H1 (cell line): Measurements from ENCODE around the gene CENPB. TPM values are rescaled to one million over a fixed set of nuclear protein-coding genes. Genes with fewer than 3 reads are reported as not detected.

Experiments used
- CHD7 ChIP-seq: fragments of 300-600 bp; sonication (generic); IDR thresholded peaks from 2 replicates; pipeline ENCODE4 v1.7.1; 2012; ENCODE audit warnings: low read length, moderate library complexity, mild to moderate bottlenecking, inconsistent platforms; ENCODE audit not compliant: insufficient replicate concordance
- GTF2F1 ChIP-seq: IDR thresholded peaks from 2 replicates; pipeline ENCODE4 v1.6.1; 2012; ENCODE audit warnings: low read depth, low read length, improper control_type of control experiment, borderline replicate concordance
- HDAC2 ChIP-seq, 2 experiments: fragments of 300-600 bp in 1 of 2; sonication (generic) in 1 of 2; IDR thresholded peaks; 2 replicates each; pipeline ENCODE4 v1.6.1; 2011 to 2012; ENCODE audit warnings: low read depth in 2 of 2, low read length in 2 of 2, mild to moderate bottlenecking in 2 of 2, moderate library complexity in 2 of 2, borderline replicate concordance in 1 of 2, inconsistent platforms in 1 of 2
- RAD21 ChIP-seq, 2 experiments: IDR thresholded peaks in 1 of 2; conservative IDR thresholded peaks in 1 of 2; 2 replicates each; pipeline ENCODE4 v1.6.1; 2011; ENCODE audit warnings: low read depth in 2 of 2, low read length in 2 of 2, improper control_type of control experiment in 1 of 2, inconsistent platforms in 1 of 2, mild to moderate bottlenecking in 1 of 2, moderate library complexity in 1 of 2
- RXRA ChIP-seq: IDR thresholded peaks from 2 replicates; pipeline ENCODE4 v1.6.1; 2011; ENCODE audit warnings: low read depth, mild to moderate bottlenecking, low read length, moderate library complexity; ENCODE audit not compliant: insufficient read depth
- SAP30 ChIP-seq: fragments of 300-600 bp; sonication (generic); IDR thresholded peaks from 2 replicates; pipeline ENCODE4 v1.7.1; 2012; ENCODE audit warnings: low read length, moderate library complexity, mild to moderate bottlenecking, inconsistent platforms; ENCODE audit not compliant: insufficient read depth, insufficient replicate concordance
- polyA plus RNA-seq, 7 experiments: library from polyadenylated mRNA; depleted of rRNA in 3 of 7; stranded (reverse) in 5 of 7; unstranded in 2 of 7; fragments of >200 nt in 5 of 7; fragments of 200-250 nt in 2 of 7; gene quantifications; 1 replicate in 5 of 7; 2 replicates in 1 of 7; 4 replicates in 1 of 7; pipeline versions ENCODE4 v1.2.1 to v1.2.3, GENCODE V29; 2011 to 2013; ENCODE audit warnings: missing spikeins in 2 of 7, mixed read lengths in 2 of 7
- total RNA-seq: library from RNA; stranded (reverse); fragmentation: NEBNext Ultra II Directional; extraction: Animal tissue kit (Norgen Biotek cat#: 25700); gene quantifications from 2 replicates; pipeline ENCODE4 v1.2.1, GENCODE V29; 2021
- TF ChIP-seq, protein P1 (sequence below): IDR thresholded peaks from 2 replicates; pipeline ENCODE4 v1.6.1; 2011; ENCODE audit warnings: low read depth, mild to moderate bottlenecking, low read length; ENCODE audit not compliant: insufficient read depth

The CENPB gene
- total and polyA plus RNA-seq, 2 of the 8 experiments (the other 6 are each of a cell fraction or from before 2014, with no cell fraction given) = 17.7 to 51.6 TPM

DNA sequence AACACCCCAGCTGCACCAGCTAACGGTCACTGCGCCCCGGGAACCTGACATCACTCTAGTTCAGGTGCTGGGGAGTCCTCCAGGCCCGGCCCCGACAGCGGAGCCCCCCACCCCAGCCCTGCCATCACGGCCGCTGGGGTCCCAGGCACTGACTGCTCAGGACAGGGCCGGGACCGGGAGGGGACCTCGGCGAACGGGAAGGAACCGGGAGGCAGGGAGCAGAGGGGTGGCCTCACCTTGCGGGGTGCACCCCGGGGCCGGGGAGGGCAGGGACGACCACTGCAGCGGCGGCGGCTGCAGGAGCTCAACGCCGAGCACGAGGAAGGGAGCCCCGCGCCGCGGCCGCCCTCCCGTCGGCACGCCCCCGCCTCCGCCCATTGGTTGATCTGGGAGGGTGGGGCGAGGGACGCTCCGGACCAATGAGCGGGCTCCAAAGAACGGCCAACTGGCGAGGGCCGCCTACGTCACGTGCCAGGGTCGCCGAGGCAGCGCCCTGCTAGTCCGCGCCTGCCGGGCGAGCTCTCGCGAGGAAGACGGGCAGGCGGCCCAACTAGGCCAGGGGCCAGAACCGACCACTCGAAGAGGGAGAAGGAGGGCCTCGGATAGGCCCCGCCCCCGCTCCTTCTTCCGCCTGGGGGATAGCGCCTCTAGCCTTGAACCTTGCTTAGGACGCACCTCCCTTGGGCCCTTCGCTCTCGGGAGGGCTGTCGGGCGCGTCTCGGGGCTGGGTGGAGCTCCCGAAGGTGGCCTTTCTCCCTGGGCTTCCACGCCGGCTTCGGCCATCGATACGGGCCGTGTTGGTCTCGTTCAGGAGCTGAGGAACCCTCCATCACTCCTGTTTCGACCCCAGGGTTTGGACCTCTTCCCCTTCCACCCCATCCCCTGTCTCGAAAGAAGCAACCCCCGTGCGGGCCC is 18.9 kb downstream of the CENPB start, which contains the start of gene ADISSP (continued):
- TF ChIP-seq CHD7 (no peak), RXRA (no peak), RAD21 (IDR thresholded peaks at IDR 0.05 in 1 of 2, conservative IDR thresholded peaks at IDR 0.05 in 1 of 2; ENCODE audit: low read depth in 2 of 2, low read length in 2 of 2) (no peak), GTF2F1 (no peak), HDAC2 (IDR thresholded peaks at IDR 0.05; ENCODE audit: borderline replicate concordance in 1 of 2, low read depth in 2 of 2, low read length in 2 of 2) (peak in 1 of 2 experiments; percentile 4; a peak in 1 of 4 replicates), SAP30 (no peak)
- TF ChIP-seq, protein P1, sequence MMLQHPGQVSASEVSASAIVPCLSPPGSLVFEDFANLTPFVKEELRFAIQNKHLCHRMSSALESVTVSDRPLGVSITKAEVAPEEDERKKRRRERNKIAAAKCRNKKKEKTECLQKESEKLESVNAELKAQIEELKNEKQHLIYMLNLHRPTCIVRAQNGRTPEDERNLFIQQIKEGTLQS = peak; percentile 64; the same call in 1 of the 2 replicates
